HEK293 (cell line): ENCODE measurements around the gene UNC13A.

Source experiments
- CTCF ChIA-PET: fragments of 350-600 bp; formaldehyde crosslinking; extraction: SDS; loops from one replicate; lab custom pipeline; 2021; ENCODE audit warnings: antibody characterized with exemption; lab: Yijun Ruan, JAX
- POLR2A ChIA-PET: fragments of 300-600 bp; formaldehyde crosslinking; extraction: SDS; loops from one replicate; lab custom pipeline; 2020; ENCODE audit warnings: antibody characterized with exemption, inconsistent platforms; lab: Yijun Ruan, JAX
- H3K27ac ChIP-seq: fragments of 200-500 bp; sonication (Bioruptor generic); 2 replicates; pipeline ENCODE4 v1.5.1; 2014; ENCODE audit warnings: low read depth, low read length, control low read depth, inconsistent platforms; ENCODE audit errors: extremely low read depth
- H3K36me3 ChIP-seq, 2 experiments: fragments of 200-500 bp in 1 of 2; sonication (Bioruptor generic) in 1 of 2; 1 replicate in 1 of 2; 2 replicates in 1 of 2; pipeline ENCODE4 v1.5.1; 2014 to 2017; ENCODE audit warnings: inconsistent platforms in 2 of 2, low read length in 2 of 2; ENCODE audit not compliant: control insufficient read depth in 2 of 2, insufficient read depth in 1 of 2
- H3K4me1 ChIP-seq: fragments of 200-500 bp; sonication (Bioruptor generic); 2 replicates; pipeline ENCODE4 v1.5.1; 2014; ENCODE audit warnings: mild to moderate bottlenecking, low read length, inconsistent platforms; ENCODE audit not compliant: control insufficient read depth, insufficient read depth
- H3K4me3 ChIP-seq: 2 replicates; pipeline ENCODE4 v1.5.1; 2011; ENCODE audit warnings: low read depth, mild to moderate bottlenecking, control low read depth, low read length, moderate library complexity
- H3K9me3 ChIP-seq: fragments of 200-500 bp; sonication (Bioruptor generic); 2 replicates; pipeline ENCODE4 v1.5.1; 2014; ENCODE audit warnings: low read depth, low read length, inconsistent platforms; ENCODE audit not compliant: control insufficient read depth, insufficient read depth
- HOXD13 ChIP-seq: sonication (generic); formaldehyde crosslinking; IDR thresholded peaks from 2 replicates; pipeline ENCODE4 v1.8.0; 2022; ENCODE audit warnings: missing genetic modification reagents, borderline replicate concordance
- IKZF3 ChIP-seq: fragments of 450-650 bp; IDR thresholded peaks from 2 replicates; pipeline ENCODE4 v1.5.0; 2018; ENCODE audit warnings: missing biosample characterization, mild to moderate bottlenecking, missing genetic modification characterization, moderate library complexity
- KLF10 ChIP-seq: fragments of 450-650 bp; IDR thresholded peaks from 2 replicates; pipeline ENCODE4 v1.5.1; 2018; ENCODE audit warnings: missing biosample characterization, mild to moderate bottlenecking, missing genetic modification characterization
- RBAK ChIP-seq: fragments of 450-650 bp; formaldehyde crosslinking; IDR thresholded peaks from 2 replicates; pipeline ENCODE4 v1.5.1; 2016; ENCODE audit warnings: missing biosample characterization, missing genetic modification characterization
- SETDB1 ChIP-seq: IDR thresholded peaks from one replicate; pipeline ENCODE4 v1.6.1; 2017; ENCODE audit warnings: mild to moderate bottlenecking, low read length, moderate library complexity, mixed read lengths; ENCODE audit not compliant: insufficient read length
- TRIM28 ChIP-seq: IDR thresholded peaks from 2 replicates; pipeline ENCODE4 v1.6.1; 2011; ENCODE audit warnings: low read length, control low read depth, borderline replicate concordance
- WT1 ChIP-seq: fragments of 450-650 bp; formaldehyde crosslinking; IDR thresholded peaks from 2 replicates; pipeline ENCODE4 v1.5.1; 2016; ENCODE audit warnings: missing biosample characterization, missing genetic modification characterization
- ZBTB17 ChIP-seq: fragments of 450-650 bp; formaldehyde crosslinking; IDR thresholded peaks from 2 replicates; pipeline ENCODE4 v1.5.1; 2016; ENCODE audit warnings: missing biosample characterization, missing genetic modification characterization
- ZNF140 ChIP-seq: fragments of 450-650 bp; formaldehyde crosslinking; IDR thresholded peaks from 2 replicates; pipeline ENCODE4 v1.5.1; 2016; ENCODE audit warnings: missing biosample characterization, missing genetic modification characterization
- ZNF155 ChIP-seq: fragments of 450-650 bp; formaldehyde crosslinking; IDR thresholded peaks from 2 replicates; pipeline ENCODE4 v1.5.1; 2016; ENCODE audit warnings: missing biosample characterization, missing genetic modification characterization
- ZNF16 ChIP-seq: fragments of 450-650 bp; formaldehyde crosslinking; IDR thresholded peaks from 2 replicates; pipeline ENCODE4 v1.5.1; 2016; ENCODE audit warnings: low read depth, missing biosample characterization, missing genetic modification characterization
- ZNF169 ChIP-seq: fragments of 450-650 bp; formaldehyde crosslinking; IDR thresholded peaks from 2 replicates; pipeline ENCODE4 v1.5.1; 2016; ENCODE audit warnings: missing biosample characterization, missing genetic modification characterization
- ZNF366 ChIP-seq: fragments of 450-650 bp; formaldehyde crosslinking; conservative IDR thresholded peaks from 2 replicates; pipeline ENCODE4 v1.5.1; 2016; ENCODE audit warnings: missing biosample characterization, missing genetic modification characterization
- ZNF580 ChIP-seq: fragments of 450-650 bp; formaldehyde crosslinking; IDR thresholded peaks from 2 replicates; pipeline ENCODE4 v1.5.1; 2016; ENCODE audit warnings: missing biosample characterization, missing genetic modification characterization
- ZNF654 ChIP-seq: fragments of 450-650 bp; formaldehyde crosslinking; IDR thresholded peaks from 2 replicates; pipeline ENCODE4 v1.5.1; 2016; ENCODE audit warnings: low read depth, missing biosample characterization, missing genetic modification characterization
- ZNF692 ChIP-seq: fragments of 450-650 bp; formaldehyde crosslinking; IDR thresholded peaks from 2 replicates; pipeline ENCODE4 v1.5.1; 2016; ENCODE audit warnings: missing biosample characterization, missing genetic modification characterization
- ZNF777 ChIP-seq: fragments of 450-650 bp; formaldehyde crosslinking; IDR thresholded peaks from 2 replicates; pipeline ENCODE4 v1.5.1; 2017; ENCODE audit warnings: missing biosample characterization, missing genetic modification characterization, borderline replicate concordance
- TF ChIP-seq, protein P1 (sequence below): fragments of 450-650 bp; formaldehyde crosslinking; IDR thresholded peaks from 2 replicates; pipeline ENCODE4 v1.5.1; 2016; ENCODE audit warnings: missing biosample characterization, missing genetic modification characterization, low read depth
- TF ChIP-seq, protein P2 (sequence below): fragments of 450-650 bp; formaldehyde crosslinking; IDR thresholded peaks from 2 replicates; pipeline ENCODE4 v1.5.1; 2016; ENCODE audit warnings: missing biosample characterization, missing genetic modification characterization, borderline replicate concordance
- TF ChIP-seq, protein P3 (sequence below): fragments of 450-650 bp; formaldehyde crosslinking; IDR thresholded peaks from 2 replicates; pipeline ENCODE4 v1.5.1; 2016; ENCODE audit warnings: missing biosample characterization, missing genetic modification characterization
- TF ChIP-seq, protein P4 (sequence below): IDR thresholded peaks from 2 replicates; pipeline ENCODE4 v1.6.1; 2011; ENCODE audit warnings: mild to moderate bottlenecking, low read depth, low read length, borderline replicate concordance

Gene UNC13A

DNA sequence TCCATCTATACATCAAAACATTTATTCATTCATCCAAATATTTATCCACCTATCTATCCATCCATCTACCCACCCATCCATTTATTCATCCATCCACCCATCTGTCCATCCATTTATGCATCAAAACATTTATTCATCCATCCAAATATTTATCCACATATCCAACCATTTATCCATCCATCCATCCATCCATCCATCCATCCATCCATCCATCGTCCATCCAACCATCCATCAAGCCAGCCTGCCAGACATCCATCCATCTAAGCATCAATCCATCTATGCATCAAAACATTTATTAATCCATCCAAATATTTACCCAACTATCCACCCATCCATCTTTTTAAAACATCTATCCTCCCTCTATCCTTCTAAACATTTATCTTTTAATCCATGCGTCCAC, 62.2 kb downstream of the UNC13A start:
- TF ChIP-seq ZNF654 (tag by site-specific recombination) = no peak
- no peak for TF ChIP-seq ZNF580 (tag by site-specific recombination)
- TF ChIP-seq WT1 (tag by site-specific recombination) = no peak
- TF ChIP-seq IKZF3 (tag by site-specific recombination) = no peak
- no peak for TF ChIP-seq KLF10 (tag by site-specific recombination)
- no peak for TF ChIP-seq ZNF140 (tag by site-specific recombination)
- TF ChIP-seq, protein P1, sequence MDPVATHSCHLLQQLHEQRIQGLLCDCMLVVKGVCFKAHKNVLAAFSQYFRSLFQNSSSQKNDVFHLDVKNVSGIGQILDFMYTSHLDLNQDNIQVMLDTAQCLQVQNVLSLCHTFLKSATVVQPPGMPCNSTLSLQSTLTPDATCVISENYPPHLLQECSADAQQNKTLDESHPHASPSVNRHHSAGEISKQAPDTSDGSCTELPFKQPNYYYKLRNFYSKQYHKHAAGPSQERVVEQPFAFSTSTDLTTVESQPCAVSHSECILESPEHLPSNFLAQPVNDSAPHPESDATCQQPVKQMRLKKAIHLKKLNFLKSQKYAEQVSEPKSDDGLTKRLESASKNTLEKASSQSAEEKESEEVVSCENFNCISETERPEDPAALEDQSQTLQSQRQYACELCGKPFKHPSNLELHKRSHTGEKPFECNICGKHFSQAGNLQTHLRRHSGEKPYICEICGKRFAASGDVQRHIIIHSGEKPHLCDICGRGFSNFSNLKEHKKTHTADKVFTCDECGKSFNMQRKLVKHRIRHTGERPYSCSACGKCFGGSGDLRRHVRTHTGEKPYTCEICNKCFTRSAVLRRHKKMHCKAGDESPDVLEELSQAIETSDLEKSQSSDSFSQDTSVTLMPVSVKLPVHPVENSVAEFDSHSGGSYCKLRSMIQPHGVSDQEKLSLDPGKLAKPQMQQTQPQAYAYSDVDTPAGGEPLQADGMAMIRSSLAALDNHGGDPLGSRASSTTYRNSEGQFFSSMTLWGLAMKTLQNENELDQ (tag by site-specific recombination) = no peak
- TF ChIP-seq SETDB1 = no peak
- TF ChIP-seq ZNF155 (tag by site-specific recombination) = no peak
- TF ChIP-seq, protein P2, sequence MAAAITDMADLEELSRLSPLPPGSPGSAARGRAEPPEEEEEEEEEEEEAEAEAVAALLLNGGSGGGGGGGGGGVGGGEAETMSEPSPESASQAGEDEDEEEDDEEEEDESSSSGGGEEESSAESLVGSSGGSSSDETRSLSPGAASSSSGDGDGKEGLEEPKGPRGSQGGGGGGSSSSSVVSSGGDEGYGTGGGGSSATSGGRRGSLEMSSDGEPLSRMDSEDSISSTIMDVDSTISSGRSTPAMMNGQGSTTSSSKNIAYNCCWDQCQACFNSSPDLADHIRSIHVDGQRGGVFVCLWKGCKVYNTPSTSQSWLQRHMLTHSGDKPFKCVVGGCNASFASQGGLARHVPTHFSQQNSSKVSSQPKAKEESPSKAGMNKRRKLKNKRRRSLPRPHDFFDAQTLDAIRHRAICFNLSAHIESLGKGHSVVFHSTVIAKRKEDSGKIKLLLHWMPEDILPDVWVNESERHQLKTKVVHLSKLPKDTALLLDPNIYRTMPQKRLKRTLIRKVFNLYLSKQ (tag by site-specific recombination) = no peak
- peak; percentile 85 for TF ChIP-seq ZBTB17
- peak; percentile 90 for TF ChIP-seq ZNF366 (tag by site-specific recombination)
- TF ChIP-seq TRIM28 = no peak
- TF ChIP-seq HOXD13 (CRISPR knock-in tag) = no peak
- TF ChIP-seq, protein P3, sequence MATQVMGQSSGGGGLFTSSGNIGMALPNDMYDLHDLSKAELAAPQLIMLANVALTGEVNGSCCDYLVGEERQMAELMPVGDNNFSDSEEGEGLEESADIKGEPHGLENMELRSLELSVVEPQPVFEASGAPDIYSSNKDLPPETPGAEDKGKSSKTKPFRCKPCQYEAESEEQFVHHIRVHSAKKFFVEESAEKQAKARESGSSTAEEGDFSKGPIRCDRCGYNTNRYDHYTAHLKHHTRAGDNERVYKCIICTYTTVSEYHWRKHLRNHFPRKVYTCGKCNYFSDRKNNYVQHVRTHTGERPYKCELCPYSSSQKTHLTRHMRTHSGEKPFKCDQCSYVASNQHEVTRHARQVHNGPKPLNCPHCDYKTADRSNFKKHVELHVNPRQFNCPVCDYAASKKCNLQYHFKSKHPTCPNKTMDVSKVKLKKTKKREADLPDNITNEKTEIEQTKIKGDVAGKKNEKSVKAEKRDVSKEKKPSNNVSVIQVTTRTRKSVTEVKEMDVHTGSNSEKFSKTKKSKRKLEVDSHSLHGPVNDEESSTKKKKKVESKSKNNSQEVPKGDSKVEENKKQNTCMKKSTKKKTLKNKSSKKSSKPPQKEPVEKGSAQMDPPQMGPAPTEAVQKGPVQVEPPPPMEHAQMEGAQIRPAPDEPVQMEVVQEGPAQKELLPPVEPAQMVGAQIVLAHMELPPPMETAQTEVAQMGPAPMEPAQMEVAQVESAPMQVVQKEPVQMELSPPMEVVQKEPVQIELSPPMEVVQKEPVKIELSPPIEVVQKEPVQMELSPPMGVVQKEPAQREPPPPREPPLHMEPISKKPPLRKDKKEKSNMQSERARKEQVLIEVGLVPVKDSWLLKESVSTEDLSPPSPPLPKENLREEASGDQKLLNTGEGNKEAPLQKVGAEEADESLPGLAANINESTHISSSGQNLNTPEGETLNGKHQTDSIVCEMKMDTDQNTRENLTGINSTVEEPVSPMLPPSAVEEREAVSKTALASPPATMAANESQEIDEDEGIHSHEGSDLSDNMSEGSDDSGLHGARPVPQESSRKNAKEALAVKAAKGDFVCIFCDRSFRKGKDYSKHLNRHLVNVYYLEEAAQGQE = no peak
- no peak for TF ChIP-seq RBAK
- Histone ChIP-seq H3K27ac (no peak overlapping the region), H3K9me3 (no peaks in the 10 kb centered on the region), H3K4me3 (no peak overlapping the region), H3K4me1 (no peaks in the 10 kb centered on the region), H3K36me3 (no peaks in the 10 kb centered on the region)
- CTCF ChIA-PET = no interaction called here
- POLR2A ChIA-PET = no interaction called here

DNA sequence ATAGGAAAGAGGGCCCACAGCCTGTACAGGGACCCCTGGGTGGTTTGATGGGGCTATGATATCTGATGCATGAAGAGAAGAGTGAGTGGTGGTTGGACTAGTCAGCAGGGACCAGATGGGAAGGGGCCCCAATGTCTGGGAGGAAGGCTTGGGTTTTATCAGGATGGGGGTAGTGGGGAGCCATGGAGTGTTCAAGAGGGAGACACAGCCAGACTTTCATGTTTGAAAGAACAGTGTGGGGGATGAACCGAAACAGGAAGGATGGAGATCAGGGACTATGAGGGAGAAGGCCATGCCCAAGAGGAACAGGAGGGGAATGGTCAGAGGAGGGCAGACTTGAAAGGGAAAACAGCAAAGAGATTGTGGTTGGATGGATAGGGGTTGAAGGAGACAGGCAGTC, 63.1 kb downstream of the UNC13A start:
- POLR2A ChIA-PET = no interaction called here
- Histone ChIP-seq H3K36me3 (no peaks in the 10 kb centered on the region), H3K4me3 (no peak overlapping the region), H3K4me1 (no peaks in the 10 kb centered on the region), H3K27ac (no peak overlapping the region), H3K9me3 (no peaks in the 10 kb centered on the region)
- TF ChIP-seq, protein P4, sequence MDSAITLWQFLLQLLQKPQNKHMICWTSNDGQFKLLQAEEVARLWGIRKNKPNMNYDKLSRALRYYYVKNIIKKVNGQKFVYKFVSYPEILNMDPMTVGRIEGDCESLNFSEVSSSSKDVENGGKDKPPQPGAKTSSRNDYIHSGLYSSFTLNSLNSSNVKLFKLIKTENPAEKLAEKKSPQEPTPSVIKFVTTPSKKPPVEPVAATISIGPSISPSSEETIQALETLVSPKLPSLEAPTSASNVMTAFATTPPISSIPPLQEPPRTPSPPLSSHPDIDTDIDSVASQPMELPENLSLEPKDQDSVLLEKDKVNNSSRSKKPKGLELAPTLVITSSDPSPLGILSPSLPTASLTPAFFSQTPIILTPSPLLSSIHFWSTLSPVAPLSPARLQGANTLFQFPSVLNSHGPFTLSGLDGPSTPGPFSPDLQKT = no peak
- TF ChIP-seq ZNF777 (no peak), ZNF169 (no peak), ZNF692 (tag by site-specific recombination) (no peak), ZNF16 (peak; percentile 88)
- TF ChIP-seq, all 188 proteins: peak for 1
- CTCF ChIA-PET = no interaction called here
